Measurements from ENCODE around the gene CNTNAP2. TPM values are rescaled to one million over a fixed set of nuclear protein-coding genes. Genes with fewer than 3 reads are reported as not detected.

CNTNAP2 gene
- total and polyA plus RNA-seq, 2 of the 8 experiments (the other 6 are each of a cell fraction or from before 2014, with no cell fraction given), result 27.9 to 71.0 TPM

GRCh38 chr7:147777309-147777708 lies 1660.7 kb downstream of the CNTNAP2 start:
- Histone ChIP-seq H2BK12ac (ENCODE audit: low read depth, low read length) (no peak overlapping the region), H2BK20ac (ENCODE audit: low read length) (no peak overlapping the region), H4K5ac (ENCODE audit: insufficient read length, low read depth, low read length) (no peak overlapping the region), H3K23me2 (ENCODE audit: low read depth, low read length) (no peaks in the 10 kb centered on the region), H3K4ac (replicated peaks; ENCODE audit: insufficient read length, low read depth, low read length) (no peak overlapping the region), H3K9me3 (ENCODE audit: insufficient read depth in 2 of 2, low read depth in 1 of 2, low read length in 1 of 2) (no peaks in the 10 kb centered on the region), H3K4me1 (replicated peaks in 1 of 4; ENCODE audit: control insufficient read depth in 3 of 4, insufficient read depth in 4 of 4, low read length in 3 of 4) (no peaks in the 10 kb centered on the region), H2AFZ (ENCODE audit: low read length) (no peak overlapping the region), H3K27me3 (replicated peaks in 1 of 4; ENCODE audit: control insufficient read depth in 3 of 4, extremely low read depth in 1 of 4, insufficient read depth in 3 of 4, low read length in 3 of 4) (peaks cover 0 to 1% (median 0%) of the 10 kb centered on the region in 4 experiments; a peak in 1 of 7 replicates), H3K14ac (ENCODE audit: insufficient read length) (no peak overlapping the region), H2BK15ac (ENCODE audit: low read length) (no peak overlapping the region), H4K20me1 (replicated peaks in 1 of 2; ENCODE audit: control insufficient read depth in 1 of 2, insufficient read depth in 2 of 2, low read length in 2 of 2) (no peaks in the 10 kb centered on the region), H3K4me2 (ENCODE audit: insufficient read depth in 1 of 2, low read depth in 2 of 2, low read length in 2 of 2) (no peak overlapping the region), H3K36me3 (ENCODE audit: control insufficient read depth in 2 of 4, insufficient read depth in 4 of 4, low read length in 3 of 4) (no peaks in the 10 kb centered on the region), H3K4me3 (ENCODE audit: extremely low read depth in 1 of 4, insufficient read depth in 2 of 4, low read depth in 3 of 4, low read length in 4 of 4) (no peak overlapping the region), H2AK5ac (ENCODE audit: low read depth, low read length) (no peak overlapping the region), H2BK5ac (ENCODE audit: low read depth, low read length) (no peak overlapping the region), H3K56ac (replicated peaks; ENCODE audit: insufficient read length, low read depth, low read length) (no peak overlapping the region), H3K79me2 (ENCODE audit: control insufficient read depth in 1 of 2, insufficient read depth in 2 of 2, low read length in 2 of 2) (no peaks in the 10 kb centered on the region), H3K18ac (ENCODE audit: extremely low read depth, low read length) (no peak overlapping the region), H2BK120ac (replicated peaks; ENCODE audit: low read depth, low read length) (no peak overlapping the region), H3K27ac (ENCODE audit: low read depth, low read length) (no peak overlapping the region), H4K8ac (ENCODE audit: extremely low read depth, insufficient read depth, low read length) (no peak overlapping the region), H3K79me1 (ENCODE audit: low read depth, low read length) (no peaks in the 10 kb centered on the region), H3K23ac (ENCODE audit: insufficient read length) (no peak overlapping the region), H3K9ac (replicated peaks in 1 of 4; ENCODE audit: extremely low read depth in 1 of 4, low read depth in 3 of 4, low read length in 3 of 4) (no peak overlapping the region), H4K91ac (replicated peaks; ENCODE audit: insufficient read length, low read length) (no peak overlapping the region)
- POLR2A ChIA-PET (ENCODE audit: partially characterized antibody), result no interaction called here
- TF ChIP-seq TCF12 (IDR thresholded peaks at IDR 0.05; ENCODE audit: low read depth, low read length) (no peak), POU5F1 (IDR thresholded peaks at IDR 0.05; ENCODE audit: low read depth, low read length) (no peak)
- TF ChIP-seq, protein P1, sequence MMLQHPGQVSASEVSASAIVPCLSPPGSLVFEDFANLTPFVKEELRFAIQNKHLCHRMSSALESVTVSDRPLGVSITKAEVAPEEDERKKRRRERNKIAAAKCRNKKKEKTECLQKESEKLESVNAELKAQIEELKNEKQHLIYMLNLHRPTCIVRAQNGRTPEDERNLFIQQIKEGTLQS (IDR thresholded peaks at IDR 0.05; ENCODE audit: insufficient read depth, low read depth, low read length), result no peak
- 87% methylated on average over 3 of the region's 3 CpGs; no CpG with 5 or more reads in 1 of the 2 experiments for WGBS, 2 experiments (ENCODE audit: extremely low coverage in 1 of 2, insufficient coverage in 1 of 2, insufficient read length in 1 of 2, insufficient replicate concordance in 2 of 2, low coverage in 1 of 2, low lambda C conversion rate in 2 of 2, missing lambda C conversion rate in 1 of 2)
- DNase-seq (ENCODE audit: low read depth in 1 of 2, low spot score in 2 of 2) (no peak), FAIRE-seq (no peak)
- CTCF ChIA-PET (ENCODE audit: partially characterized antibody), result interaction anchor here (1.8 kb wide), 1 partner anchor 11 kb away, joined by 4 read pairs; no protein-coding TSS in a partner anchor
